NCI-H187 treated with DMSO at 0.1 percent for 48 hours (cell line): ENCODE measurements around the gene CTIF.

Experiments used
- DNase-seq: peaks from one replicate; lab custom pipeline; 2025; lab: John Stamatoyannopoulos, UW

CTIF gene

GRCh38 chr18:48886520-48887293 is 347.9 kb downstream of the CTIF start:
- no peak for DNase-seq

DNA sequence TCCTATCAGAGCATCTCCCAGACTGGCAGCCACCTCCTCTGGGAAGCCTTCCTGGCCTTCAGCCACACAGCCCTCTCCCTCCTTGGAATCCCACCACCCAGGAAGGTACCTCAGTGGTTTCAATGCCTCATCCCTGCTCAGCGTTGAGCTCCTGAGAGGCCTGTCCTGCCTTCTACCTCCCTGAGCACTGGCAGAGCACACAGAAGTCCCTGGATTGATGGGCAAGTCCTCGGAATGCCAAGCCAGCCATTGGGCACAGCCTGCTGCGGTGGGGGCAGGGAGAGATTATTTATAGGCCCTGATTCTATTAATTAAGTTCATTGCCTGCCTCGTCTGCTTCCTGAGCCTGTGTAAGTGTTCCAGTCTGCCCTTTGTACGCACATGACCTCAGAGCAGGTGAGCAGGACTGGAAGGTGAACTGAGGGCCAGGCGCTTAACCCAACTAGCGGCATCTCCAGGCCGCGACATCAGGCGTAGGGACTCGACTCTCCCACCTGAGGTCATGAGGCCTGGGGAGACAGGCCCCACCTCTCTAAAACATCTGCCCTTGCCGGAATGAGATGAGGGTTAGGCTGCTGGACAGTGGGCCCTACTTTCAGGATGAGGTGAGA is 348.6 kb downstream of the CTIF start:
- DNase-seq, result no peak

DNA sequence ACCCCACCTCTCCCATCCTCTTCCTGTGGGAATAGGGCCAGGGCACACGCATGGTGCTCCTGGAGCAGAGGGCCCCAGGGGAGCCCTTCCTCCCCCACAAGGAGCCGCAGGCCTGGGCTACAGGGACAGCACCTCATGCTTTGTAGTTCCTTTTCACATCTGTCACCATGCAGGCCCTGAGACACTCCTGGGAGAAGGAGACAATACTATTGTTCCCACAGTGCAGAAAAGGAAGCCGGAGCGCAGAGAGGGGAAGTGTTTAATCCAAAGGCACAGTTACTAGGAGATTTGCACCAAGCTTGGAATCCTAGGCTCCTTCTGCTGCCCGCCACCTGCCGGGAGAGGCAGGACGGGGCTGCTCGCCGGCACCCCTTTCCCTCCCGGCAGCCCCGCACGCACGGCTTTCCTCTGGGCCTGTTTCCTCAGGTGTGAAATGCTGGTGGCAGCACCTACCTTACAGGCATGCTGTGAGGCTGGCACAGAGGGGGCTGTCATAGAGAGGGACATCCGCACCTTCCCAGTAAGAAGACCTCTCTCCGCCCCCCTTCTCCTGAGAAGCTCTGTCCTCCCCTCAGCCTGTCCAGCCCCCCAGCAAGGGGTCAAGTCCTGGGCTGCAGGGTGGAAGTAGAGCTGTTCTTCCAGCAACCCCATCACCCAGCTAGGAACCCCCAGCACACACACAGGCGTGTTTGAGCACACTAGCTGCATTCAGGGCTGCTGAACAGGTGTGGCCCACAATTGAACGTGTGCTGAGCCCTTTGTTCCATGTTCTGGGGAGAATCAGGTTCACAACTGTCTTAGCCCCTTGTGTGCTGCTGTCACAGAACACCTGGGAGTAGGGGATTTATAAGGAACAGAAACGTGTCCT is 349.3 kb downstream of the CTIF start:
- no peak for DNase-seq

GRCh38 chr18:48888773-48889080 is 349.9 kb downstream of the CTIF start:
- no peak for DNase-seq

DNA sequence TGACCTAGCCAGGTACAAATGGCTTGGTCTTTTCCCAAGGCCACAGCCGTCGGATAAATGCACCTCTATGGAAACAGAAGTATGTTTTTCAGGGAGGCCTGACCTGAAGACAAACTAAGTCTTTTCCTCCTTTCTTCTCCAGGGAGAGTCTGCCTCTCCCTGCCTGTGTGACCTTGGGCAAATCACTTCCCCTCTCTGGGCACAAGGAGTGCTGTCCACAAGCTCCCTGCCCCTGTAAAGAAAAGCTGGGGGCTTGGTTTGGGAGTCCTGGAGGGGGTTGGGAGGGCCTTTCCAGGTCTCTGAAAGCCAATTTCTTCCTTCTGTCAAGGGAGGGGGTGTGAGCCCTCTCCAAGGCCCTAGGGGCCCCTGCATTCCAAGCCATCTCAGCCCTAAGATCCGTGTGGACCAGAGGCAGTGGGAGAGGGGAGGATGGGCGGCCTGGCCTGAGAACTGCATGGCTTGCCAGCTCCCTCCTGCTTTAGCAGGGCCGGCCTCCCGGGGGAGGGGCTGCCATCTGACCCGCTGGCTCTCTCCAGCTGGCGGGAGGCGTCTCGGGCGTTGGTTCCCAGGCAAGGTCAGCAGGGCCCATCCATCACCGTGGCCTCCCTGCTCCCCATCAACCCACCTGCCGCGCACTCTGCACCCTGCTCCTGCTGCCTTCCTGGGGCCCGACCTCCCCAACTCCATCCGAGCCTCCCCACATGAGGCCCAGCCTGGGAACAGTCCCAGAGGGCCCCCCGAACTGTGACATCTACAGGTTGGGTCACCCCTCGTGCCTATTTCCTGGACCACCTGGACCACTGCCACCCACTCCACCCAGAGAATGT is 350.5 kb downstream of the CTIF start:
- DNase-seq, result no peak

- no peak for DNase-seq
Observed at GRCh38 chr18:48889981-48890762, 351.3 kb downstream of the CTIF start.

GRCh38 chr18:48891721-48892120 is 352.9 kb downstream of the CTIF start:
- DNase-seq, result no peak

GRCh38 chr18:48892146-48892855 is 353.5 kb downstream of the CTIF start:
- no peak for DNase-seq

GRCh38 chr18:48893061-48893607 is 354.3 kb downstream of the CTIF start:
- no peak for DNase-seq

DNA sequence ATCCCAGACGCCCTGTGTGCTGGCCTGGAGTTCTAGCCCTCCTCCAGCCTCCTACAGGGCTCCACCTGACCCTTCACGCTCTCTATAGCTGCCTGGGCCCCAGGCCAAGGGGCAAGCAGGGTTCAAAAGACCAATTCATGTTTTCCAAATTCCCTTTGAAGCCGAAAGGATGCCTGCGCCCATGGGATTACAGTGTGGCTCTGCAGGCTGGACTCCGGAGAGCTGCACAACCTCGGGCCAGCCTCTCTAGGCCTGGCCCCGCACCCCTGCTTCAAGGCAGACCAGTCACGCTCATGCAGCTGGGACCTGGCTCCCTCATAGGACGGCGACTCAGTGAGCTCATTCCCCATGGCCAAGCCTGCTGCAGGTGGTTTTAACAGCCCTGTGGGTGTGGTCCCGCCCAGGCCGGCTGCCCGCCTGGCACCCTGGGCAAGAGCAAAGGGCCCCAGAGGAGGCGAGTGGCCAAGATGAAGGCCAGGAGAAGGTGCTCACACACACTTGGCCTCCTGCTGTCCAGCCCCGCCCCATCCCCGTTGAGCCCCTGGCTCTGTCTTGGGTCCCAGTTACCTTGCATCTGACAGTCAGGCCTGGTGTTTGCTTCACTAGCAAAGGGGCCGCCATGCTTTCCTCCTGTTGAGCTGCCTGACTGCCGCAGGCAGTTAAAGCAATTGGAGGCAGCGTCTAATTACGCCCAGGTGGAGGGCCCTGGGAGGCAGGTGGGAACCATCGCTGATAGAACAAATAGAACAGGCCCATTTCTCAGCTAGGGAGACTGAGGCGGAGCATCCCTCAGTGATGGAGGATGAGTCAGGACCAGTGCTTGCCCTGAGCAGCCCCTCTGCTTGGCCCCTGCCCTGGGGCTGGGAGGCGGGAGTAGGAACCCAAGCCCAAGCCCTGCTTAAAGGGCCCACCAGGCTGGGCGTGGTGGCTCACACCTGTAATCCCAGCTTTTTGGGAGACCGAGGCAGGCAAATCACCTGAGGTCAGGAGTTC is 355.1 kb downstream of the CTIF start:
- no peak for DNase-seq

GRCh38 chr18:48894799-48895346 is 356.0 kb downstream of the CTIF start:
- no peak for DNase-seq

DNA sequence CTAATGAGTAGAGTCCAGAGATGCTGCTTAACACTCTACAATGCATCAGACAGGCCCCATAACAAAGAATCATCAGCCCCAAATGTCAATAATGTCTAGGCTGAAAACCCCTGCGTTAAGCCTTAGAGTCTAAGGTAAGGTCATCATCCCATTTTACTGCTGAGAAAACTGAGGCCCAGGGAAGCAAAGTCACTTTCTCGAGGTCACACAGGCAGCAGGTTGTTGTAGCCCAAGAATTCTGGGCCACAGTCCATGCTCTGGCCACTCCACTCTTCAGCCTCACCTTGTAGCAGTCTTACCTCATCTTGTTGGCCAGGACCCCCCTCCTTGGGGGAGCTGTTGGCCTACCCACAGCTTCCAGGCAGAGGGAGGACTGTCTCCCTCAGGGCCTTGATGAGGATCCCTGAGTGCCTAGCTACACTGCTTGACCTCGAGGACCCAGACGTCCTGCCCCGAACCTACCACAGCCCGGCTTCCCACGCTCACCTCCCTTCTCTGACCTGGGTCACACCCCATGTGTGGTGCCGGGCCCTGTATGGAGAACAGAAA is 357.6 kb downstream of the CTIF start:
- DNase-seq, result no peak

GRCh38 chr18:48896875-48897511 is 358.2 kb downstream of the CTIF start:
- no peak for DNase-seq

DNA sequence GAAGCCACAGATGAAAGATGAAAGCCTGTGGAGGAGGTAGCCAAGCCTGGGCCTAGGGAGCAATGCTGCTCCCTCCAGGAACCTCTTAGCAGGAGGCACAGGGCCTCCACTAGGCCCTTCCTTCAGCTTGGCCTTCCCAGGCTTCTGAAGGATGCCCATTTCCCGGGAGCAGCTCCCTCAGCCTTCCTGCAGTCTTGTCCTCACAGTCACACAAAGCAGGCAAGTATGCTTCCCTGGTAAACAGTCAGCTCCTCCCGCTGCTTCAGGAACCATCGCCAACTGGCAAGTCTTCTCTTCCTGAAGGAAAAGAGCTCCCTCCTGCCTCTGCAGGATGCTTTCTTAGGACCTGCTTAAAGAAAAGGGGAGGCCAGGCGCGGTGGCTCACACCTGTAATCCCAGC is 358.7 kb downstream of the CTIF start:
- no peak for DNase-seq

DNA sequence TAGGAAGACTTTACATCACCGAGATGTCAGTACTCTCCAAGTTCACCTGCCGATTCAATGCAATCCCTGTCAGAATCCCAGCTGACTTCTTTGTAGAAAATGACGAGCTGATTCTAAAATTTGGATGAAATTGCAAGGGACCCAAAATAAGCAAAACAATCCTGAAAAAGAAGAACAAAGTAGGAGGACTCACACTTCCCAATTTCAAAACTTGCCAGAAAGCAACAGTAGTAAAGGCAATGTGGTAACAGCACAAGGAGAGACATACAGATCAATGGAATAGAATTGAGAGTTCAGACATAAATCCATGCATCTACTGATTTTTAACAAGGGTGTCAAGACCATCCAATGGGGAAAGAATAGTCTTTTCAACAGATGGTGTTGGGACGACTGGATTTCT is 359.7 kb downstream of the CTIF start:
- no peak for DNase-seq

- no peak for DNase-seq
Observed at GRCh38 chr18:48899558-48900174, 360.8 kb downstream of the CTIF start.

- no peak for DNase-seq
Observed at GRCh38 chr18:48900469-48900868, 361.6 kb downstream of the CTIF start.
